Measurements from ENCODE around the gene SLC7A1. TPM values are rescaled to one million over a fixed set of nuclear protein-coding genes. Genes with fewer than 3 reads are reported as not detected.

SLC7A1 gene
- total RNA-seq, 6 donors from 2014 or later, result 2.1 to 38.0 (median 21.5) TPM

- Histone ChIP-seq H3K9me3 (no peaks in the 10 kb centered on the region), H3K27me3 (no peaks in the 10 kb centered on the region), H3K36me3 (peaks cover 0 to 7% (median 1%) of the 10 kb centered on the region in 4 donors), H3K4me1 (no peaks in the 10 kb centered on the region), H3K27ac (no peak overlapping the region), H3K4me3 (no peak overlapping the region)
- TF ChIP-seq POLR2AphosphoS5 (IDR thresholded peaks at IDR 0.05) (no peak), POLR2A (IDR thresholded peaks at IDR 0.05) (no peak), CTCF (IDR thresholded peaks at IDR 0.05) (no peak), EP300 (IDR thresholded peaks at IDR 0.05) (no peak)
- DNase-seq (no peak), ATAC-seq (ENCODE audit: low FRiP score in 2 of 2) (no peak)
- 98 to 100% methylated on average over 2 to 5 of the region's 5 CpGs for WGBS, 2 donors
Observed at GRCh38 chr13:29550430-29550988, 45.0 kb downstream of the SLC7A1 start.

GRCh38 chr13:29548722-29549121, 46.8 kb downstream of the SLC7A1 start:
- DNase-seq (no peak), ATAC-seq (ENCODE audit: low FRiP score in 2 of 2) (no peak)
- 79 to 84% methylated on average over 7 of the region's 7 CpGs for WGBS, 2 donors
- no peak overlapping the region for H3K27ac ChIP-seq
- H3K4me1 ChIP-seq, result no peaks in the 10 kb centered on the region
- no peaks in the 10 kb centered on the region for H3K9me3 ChIP-seq
- no peak overlapping the region for H3K4me3 ChIP-seq
- no peak for TF ChIP-seq POLR2AphosphoS5 (IDR thresholded peaks at IDR 0.05)
- TF ChIP-seq POLR2A (IDR thresholded peaks at IDR 0.05), result no peak
- H3K27me3 ChIP-seq, result no peaks in the 10 kb centered on the region
- peaks cover 0 to 7% (median 1%) of the 10 kb centered on the region in 4 donors for H3K36me3 ChIP-seq

GRCh38 chr13:29547153-29547552, 48.3 kb downstream of the SLC7A1 start:
- Histone ChIP-seq H3K27me3 (no peaks in the 10 kb centered on the region), H3K4me1 (no peaks in the 10 kb centered on the region), H3K9me3 (no peaks in the 10 kb centered on the region), H3K27ac (no peak overlapping the region), H3K36me3 (peaks cover 0 to 2% (median 0%) of the 10 kb centered on the region in 4 donors), H3K4me3 (no peak overlapping the region)
- no peak for ATAC-seq (ENCODE audit: low FRiP score in 2 of 2)
- no peak for TF ChIP-seq POLR2A (IDR thresholded peaks at IDR 0.05)
- no peak for TF ChIP-seq POLR2AphosphoS5 (IDR thresholded peaks at IDR 0.05)
- TF ChIP-seq CTCF (IDR thresholded peaks at IDR 0.05), result no peak
- no peak for TF ChIP-seq EP300 (IDR thresholded peaks at IDR 0.05)
- WGBS, 2 donors, result 49 to 60% methylated on average over 7 of the region's 7 CpGs
- no peak for DNase-seq

GRCh38 chr13:29546662-29547061, 48.8 kb downstream of the SLC7A1 start:
- peaks cover 0 to 2% (median 0%) of the 10 kb centered on the region in 4 donors for H3K36me3 ChIP-seq
- no peak for DNase-seq
- H3K27ac ChIP-seq, result no peak overlapping the region
- no peak overlapping the region for H3K4me3 ChIP-seq
- H3K9me3 ChIP-seq, result no peaks in the 10 kb centered on the region
- no peak for ATAC-seq (ENCODE audit: low FRiP score in 2 of 2)
- 81 to 87% methylated on average over 8 of the region's 8 CpGs for WGBS, 2 donors
- TF ChIP-seq EP300 (IDR thresholded peaks at IDR 0.05) (no peak), POLR2A (IDR thresholded peaks at IDR 0.05) (no peak), POLR2AphosphoS5 (IDR thresholded peaks at IDR 0.05) (no peak), CTCF (IDR thresholded peaks at IDR 0.05) (no peak)
- no peaks in the 10 kb centered on the region for H3K27me3 ChIP-seq
- no peaks in the 10 kb centered on the region for H3K4me1 ChIP-seq

- no peak for ATAC-seq (ENCODE audit: low FRiP score in 2 of 2)
- H3K27ac ChIP-seq, result no peak overlapping the region
- H3K9me3 ChIP-seq, result no peaks in the 10 kb centered on the region
Observed at GRCh38 chr13:29545988-29546387, 49.5 kb downstream of the SLC7A1 start.

More at GRCh38 chr13:29545988-29546387, 49.5 kb downstream of the SLC7A1 start:
- Histone ChIP-seq H3K36me3 (peaks cover 0 to 2% (median 0%) of the 10 kb centered on the region in 4 donors), H3K4me1 (no peaks in the 10 kb centered on the region), H3K4me3 (no peak overlapping the region), H3K27me3 (no peaks in the 10 kb centered on the region)
- DNase-seq, result no peak
- TF ChIP-seq CTCF (IDR thresholded peaks at IDR 0.05), result no peak
- TF ChIP-seq EP300 (IDR thresholded peaks at IDR 0.05), result no peak
- TF ChIP-seq POLR2AphosphoS5 (IDR thresholded peaks at IDR 0.05), result no peak
- TF ChIP-seq POLR2A (IDR thresholded peaks at IDR 0.05), result no peak
- 98% methylated on average over 6 to 8 of the region's 8 CpGs for WGBS, 2 donors

Measured in upper lobe of left lung (tissue), 6 donors.